ENCODE data around the gene SLC27A4.

SLC27A4 gene

DNA sequence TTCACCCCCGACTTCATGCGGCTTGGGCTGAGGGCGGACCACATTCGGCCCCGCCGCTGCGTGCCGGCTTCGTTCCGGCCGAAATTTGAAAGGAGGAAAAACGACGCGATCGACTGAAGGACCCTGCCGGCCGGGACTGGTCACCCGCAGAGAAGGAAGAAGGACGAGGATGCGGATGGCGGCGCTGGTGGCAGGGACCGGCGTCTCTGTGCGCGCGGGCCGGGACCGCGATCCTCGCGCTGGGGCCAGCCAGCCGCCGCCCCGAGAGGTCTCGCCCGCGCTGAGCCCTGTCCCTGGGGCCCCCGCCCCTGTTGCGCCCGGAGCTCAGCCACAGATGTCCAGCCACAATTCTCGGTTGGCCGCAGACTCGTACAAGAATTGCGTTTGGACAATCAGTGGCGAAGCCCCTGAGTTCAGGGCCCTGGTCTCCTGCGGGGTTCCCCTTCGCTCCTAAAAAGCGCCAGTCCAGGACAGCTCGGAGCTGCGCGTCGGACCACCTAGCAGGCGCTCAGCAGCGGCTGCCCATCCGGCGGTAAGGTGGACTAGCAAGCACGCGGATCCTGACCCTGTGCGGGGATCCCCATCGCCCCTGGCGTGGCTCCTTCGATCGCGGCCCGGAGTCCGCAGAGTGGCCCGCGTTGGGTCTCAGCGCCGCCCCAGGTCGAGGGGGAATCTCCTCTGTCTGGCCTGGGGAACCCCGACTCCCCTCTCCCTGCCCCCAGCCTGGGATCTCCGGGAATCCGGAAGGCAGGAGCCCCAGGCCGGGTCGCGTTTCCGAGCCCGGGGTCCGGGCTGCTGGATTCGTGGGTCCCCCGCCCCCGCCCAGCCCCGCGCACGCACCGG lies 52.2 kb downstream of the SLC27A4 start:
- DNase-seq: no peak

DNA sequence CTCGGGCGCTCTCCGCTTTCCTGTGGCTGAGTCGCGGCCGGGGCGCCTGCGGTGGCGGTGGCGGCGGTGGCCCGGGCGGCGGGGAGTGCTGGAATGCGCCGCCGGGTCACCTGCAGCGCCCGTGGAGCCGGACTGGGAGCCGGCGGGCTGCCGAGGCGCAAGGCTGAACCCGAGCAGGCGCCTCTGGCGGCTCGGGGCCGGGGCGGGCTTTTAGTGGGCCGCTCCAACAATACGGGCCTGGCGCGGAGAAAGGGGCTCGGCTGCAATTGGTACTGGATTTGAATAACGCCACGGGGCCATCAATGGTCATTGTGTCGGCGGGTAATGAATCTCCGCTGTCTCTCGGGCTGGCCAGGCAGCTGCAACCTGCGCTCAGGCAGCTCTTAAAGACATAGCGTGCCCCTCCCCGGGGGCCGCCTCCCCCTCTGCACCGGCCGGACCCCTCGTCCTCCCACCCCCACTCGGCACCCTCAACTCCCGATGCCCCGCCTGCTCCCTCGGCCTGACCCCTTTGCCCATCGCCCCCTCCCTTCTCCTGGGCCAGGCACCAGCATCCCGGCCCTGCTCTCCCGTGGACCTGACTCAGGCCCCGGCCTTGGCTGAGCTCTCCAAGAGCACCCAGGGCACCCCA lies 52.9 kb downstream of the SLC27A4 start:
- no peak for DNase-seq

DNA sequence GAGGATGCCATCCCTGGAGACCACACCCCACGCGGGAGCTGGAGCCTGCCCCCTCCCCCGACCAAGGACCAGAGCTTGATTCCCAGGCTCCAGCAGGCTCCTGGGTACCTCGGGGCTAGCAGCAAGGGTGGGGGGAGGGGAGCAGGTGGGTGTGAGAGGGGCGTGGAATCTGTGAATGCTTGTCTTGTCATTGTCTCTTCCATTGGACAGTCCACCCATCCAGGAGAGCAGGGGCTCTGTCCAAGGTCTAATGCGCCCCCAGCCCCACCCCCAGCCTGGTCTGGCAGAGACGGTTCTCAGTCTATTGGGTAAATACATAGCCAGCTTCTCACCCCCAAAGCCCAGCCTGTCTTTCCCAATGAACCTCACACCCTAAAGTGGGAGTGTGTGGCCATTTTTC lies 53.6 kb downstream of the SLC27A4 start:
- DNase-seq: no peak

DNA sequence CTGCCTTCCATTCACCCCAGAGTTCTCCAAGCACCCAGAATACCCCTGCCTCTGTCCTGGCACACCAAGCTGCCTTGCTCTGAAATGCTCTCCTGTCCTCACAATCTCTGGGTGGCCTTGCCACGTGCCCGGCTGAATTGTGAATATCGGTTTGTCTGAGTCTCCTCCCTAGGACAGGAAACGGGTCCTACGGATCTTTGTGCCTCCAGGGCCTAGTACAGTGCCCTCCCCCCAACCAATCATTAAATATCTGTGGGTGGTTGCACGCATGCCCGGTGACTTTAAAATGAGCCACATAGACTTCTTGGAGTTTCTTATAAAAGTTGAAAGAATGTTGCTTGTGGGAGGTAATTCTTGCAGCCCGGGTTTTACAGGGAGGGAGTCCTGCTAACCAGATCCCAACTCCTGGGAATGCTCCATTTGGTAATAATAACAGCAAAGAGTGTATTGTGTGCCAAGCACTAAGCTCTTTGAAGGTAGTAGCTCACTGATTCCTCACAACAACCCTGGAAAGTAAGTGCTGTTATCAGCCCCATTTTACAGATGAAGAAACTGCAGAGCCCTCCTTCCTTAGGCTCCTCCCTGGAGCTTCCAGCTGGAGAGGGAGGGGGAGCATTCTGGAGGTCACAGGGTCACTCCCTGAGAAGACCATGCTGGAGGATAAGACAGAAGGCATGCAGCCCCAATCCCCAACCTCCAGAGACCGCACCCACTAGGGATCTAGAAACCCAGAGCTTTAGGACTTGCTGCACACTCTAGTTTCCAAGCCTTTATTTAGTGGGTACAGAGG lies 54.2 kb downstream of the SLC27A4 start:
- no peak for DNase-seq

DNA sequence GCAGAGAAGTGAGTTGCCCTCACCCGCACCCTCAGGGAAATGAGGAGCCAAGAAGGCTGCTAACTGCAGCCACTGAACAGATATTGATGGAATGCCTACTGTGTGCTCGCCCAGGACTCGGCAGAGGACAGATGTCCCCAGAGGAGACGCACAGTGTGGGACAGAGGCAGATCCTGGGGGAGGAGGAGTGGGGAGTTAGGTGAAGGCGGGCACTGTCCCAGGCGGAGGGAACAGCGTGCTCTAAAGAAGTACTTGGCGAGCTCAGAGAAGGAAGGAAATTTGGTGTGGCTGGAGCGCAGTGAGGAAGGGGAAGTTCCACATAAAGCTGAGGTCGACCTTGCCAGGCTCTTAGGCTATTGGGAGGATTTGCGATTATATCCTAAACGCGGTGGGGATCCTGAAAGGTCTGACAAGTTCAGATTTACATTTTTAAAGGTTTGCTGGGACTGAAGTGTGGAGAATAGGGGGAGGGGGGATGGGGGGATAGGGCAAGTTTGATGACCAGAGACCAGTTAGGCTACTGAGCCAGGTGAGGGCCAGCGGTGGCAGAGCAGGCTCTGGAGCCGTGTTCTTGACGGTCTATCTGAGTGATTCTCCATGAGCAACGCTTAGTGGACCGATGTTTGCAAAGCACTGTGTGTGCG lies 56.8 kb downstream of the SLC27A4 start:
- no peak for DNase-seq

DNA sequence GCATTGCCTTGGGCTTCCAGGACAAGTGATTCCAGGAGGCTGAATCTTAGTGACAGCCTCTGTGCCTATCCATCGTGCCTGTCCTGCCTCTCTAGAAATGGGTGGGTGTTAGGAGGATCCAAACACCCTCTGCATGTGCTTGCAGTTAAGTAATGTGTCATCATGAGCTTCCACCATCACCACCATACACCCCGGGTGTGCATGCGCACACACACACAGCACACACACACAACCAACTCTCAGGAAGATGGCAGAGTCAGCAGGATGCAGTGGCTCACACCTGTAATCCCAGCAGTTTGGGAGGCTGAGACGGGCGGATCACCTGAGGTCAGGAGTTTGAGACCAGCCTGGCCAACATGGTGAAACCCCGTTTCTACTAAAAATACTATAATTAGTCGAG lies 57.5 kb downstream of the SLC27A4 start:
- DNase-seq: no peak

DNA sequence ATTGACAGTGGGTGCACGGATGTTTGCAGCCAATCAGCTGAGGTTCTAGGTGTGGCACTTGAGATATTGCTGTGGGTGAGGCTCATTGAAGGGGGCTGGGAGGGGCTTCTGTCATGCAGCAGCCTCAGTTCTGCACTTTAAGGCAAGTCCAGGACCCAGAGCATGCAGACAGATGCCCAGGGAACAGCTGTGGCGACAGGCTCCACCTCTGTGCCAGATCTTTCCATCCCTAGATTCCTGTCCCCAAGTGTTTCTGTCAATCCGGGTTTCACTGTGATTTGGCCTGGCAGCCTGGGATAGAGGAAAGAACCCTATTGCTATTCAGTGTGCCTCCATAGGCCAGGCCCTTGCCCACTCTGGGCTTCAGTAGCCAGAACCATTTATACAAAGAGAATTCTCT lies 59.5 kb downstream of the SLC27A4 start:
- no peak for DNase-seq

DNA sequence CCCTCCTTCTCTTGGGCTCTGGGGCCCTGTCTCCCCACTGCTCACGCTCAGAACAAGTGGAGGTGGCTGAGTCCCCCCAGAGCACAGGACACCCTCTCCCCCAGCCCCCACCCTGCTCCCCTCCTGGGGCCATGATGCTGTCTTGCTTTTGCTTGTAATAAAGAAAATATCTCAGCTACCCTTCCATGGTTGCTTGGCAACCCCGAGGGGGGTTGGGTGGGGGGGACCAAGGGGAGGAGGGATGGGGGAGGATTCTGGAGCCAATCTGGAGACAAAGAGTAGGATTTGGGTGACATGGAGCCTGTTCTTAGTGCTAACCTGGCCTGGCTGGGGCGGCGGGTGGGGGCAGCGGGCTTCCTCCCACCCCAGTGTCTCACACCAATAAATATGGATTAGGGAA lies 64.2 kb downstream of the SLC27A4 start:
- no peak for DNase-seq

DNA sequence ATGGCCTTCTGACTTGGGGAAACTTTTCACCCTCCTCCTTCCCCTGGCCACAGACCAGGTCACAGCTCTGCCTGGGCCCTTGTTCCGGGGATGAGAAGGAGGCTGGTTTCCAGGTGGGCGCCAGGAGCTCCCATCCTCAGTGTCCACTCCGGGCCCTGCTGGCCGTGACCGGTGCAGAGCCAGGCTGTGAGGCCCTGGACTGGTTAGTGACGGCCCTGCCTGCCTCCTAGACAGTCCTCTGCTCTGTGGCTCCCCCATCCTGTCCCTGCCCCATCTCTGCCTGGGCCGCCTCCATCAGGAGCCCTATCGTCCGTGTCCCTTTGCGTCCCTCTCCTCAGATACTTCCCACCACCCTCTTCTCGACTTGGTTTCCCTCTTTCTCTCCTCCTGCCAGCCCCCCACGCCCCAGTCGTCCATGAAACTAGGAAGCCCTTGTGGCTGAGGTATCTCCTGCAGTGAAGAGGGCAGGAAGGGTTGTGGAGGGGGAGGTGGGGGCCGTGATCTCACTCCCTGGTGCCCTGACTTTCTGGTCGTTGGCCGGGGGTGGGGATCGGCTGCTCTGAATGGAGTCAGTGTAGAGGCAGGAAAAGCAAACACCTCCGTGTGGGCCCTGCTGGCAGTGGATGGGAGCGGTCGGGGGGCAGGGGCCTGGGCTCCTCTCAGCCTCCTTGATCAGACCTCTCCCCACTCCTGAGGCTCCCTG lies 64.9 kb downstream of the SLC27A4 start:
- no peak for DNase-seq

DNA sequence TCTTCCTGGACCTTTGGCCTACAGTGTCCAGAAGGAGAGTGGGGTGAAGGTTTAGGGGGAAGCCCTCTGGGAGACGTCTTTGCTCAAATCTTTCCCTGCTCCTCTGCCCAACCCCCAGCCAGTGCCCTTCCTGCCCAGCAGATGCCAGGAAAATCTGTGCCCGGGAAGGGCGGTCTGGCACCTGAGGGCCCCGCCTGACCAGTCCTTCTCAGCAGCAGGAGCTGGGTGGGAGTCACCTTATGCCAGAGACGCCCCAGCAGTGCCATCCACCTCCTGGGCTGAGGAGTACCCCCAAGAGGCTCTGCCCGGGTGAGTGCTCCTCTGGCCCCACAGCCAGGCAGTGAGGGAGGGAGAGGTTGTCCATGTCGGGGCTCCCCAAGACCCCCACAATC lies 65.4 kb downstream of the SLC27A4 start:
- DNase-seq: no peak

DNA sequence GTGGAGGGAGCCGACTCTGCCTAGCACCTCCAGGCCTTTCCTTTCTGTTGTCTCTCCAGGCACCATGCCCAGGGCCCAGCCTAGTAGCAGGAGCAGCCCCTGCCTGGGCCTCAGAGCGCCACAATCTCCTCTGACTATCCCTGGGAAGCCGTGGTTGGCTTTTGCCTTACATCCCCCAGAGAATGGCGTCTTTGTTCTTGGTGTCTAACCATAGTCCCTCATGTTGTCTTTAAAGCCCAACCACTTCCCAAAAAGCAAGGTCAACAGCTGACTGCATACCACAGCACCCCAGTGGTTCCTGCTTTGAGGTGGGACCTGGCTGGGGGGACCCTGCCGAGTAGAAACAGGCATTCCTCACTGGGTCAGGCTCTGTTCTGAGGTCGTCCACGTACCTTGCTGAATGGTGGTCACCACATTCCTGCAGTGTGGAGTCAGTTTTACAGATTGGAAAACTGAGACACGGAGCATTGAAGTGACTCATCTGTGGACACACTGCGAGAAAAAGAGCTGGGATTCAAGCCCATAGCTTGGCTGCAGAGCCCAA lies 66.6 kb downstream of the SLC27A4 start:
- DNase-seq: no peak

DNA sequence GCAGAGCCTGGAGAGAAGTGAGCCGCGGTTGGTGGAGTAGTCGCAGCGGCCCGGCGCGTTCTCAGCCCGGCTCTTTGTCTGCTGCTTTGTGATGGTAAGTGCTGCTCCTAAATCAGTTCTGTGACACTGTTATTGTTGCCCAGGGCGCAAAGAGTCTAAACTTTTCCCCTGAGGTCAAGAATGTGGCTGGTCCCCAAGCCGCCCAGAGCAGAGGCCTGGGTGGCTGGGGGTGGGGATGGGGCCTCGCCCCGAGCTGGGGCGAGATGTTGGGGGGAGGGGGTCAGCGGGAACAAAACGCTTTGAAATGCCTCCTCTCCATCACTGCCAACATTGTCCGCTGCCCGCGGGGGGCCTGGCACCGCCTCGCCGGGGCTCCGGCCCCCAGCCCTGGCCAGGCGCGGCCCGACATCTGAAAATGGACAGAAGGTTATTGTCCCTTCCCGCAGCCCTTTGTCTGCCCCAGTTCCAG lies 68.7 kb downstream of the SLC27A4 start:
- DNase-seq: no peak

DNA sequence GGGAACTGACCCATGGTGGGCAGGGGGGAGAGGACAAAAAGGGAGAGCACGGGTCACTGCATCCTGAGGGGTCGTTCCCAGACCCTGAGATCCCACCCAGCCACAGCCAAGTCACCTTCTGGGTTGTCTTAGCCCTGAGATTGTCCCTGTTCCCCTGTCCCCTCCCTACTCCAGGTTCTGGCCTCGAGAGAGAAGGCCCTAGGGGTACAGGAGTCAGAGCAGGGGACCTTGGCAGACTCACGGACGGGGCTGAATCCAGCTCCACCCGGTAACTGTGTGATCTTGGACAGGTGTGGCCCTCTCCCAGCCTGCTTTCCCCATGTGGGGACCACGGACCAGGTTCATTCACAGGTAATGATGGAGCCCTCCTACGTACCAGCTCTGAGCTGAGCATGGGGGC lies 69.1 kb downstream of the SLC27A4 start:
- DNase-seq: no peak

DNA sequence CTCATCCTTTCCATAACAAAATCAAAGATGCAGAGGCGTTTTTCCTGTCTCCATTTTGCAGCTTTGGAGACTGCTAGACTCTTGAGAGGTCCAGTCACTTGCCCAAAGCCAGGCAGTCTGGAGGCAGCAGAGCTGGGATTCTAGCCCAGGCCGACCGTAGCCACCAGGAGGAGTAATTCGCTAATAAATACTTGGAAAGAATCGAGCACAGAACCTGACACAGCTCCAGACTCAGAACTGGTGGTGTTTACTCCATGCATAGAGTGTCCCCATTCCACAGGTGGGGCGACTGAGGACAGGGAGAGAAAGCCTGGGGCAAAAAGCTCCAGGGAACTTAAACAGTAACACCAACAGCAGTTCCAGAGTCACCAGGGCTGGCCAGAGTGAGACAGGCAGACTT lies 69.7 kb downstream of the SLC27A4 start:
- DNase-seq: no peak
